Measurements from ENCODE around the gene PAK4. TPM values are rescaled to one million over a fixed set of nuclear protein-coding genes. Genes with fewer than 3 reads are reported as not detected.

Gene PAK4
- polyA plus RNA-seq, 1 of the 3 experiments (the other 2 are of a cell fraction) = 36.4 TPM

DNA sequence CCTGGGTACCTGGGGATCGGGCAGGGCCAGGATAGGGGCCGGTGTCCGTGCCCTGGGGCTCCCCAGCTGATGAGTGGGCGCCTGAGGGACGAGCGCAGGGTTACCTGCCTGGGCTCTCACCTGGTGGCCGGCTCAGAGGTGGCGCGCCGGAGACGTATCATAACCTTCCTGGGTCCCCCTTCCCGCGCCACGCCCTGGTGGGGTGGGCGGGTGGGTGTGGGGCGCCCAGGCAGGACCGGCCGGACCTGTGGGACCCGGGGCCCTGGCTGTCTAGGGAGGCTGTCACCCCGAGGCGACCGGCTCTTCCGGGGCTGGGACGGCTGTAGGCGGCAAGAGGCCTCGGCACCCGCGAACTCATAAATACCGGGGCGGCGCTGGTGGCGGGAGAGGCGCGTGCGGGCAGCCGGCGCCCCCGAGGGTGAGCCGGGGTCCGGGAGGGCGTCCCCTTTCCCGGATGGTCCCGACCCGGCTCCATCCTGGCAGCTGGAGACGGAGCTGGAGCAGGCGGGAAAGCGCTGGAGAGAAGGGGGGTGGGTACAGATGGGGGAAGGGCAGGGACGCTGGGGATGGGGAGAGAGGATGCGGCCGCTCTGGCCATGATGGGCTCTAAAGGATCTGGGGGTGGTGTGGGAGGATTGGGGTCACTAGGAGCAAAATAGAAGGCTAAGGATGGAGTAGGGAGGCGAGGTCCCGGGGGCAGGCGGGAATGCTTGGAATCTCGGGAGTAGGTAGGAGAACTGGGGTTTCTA, 41.4 kb upstream of the PAK4 start, which contains the start of gene ACP7:
Gene ACP7 (plus strand): TSS at position 386 of the 749 bp plus-strand sequence. CDS start 902 bp downstream, outside the sequence.
- CTCF ChIA-PET = interaction anchor here (0.8 to 1.8 kb wide), 5 partner anchors 26 to 108 kb away, joined by 3 to 7 read pairs (median 3); partner anchors contain the start of gene FBXO17
- H3K9ac ChIP-seq = peak within 1 kb of the TSS; percentile 49
- WGBS (ENCODE audit: low lambda C conversion rate) = 22% methylated on average over 35 of the region's 54 CpGs
- no peaks in the 10 kb centered on the region for H3K79me2 ChIP-seq (ENCODE audit: insufficient read depth)
- no peaks in the 10 kb centered on the region for H3K9me3 ChIP-seq
- H3K9me2 ChIP-seq = no peaks in the 10 kb centered on the region
- H3F3A ChIP-seq (replicated peaks; ENCODE audit: insufficient read depth) = peaks cover 13% of the 10 kb centered on the region
- peak within 1 kb of the TSS; percentile 67 for H3K4me2 ChIP-seq
- peak; percentile 64 for DNase-seq
- H4K20me1 ChIP-seq (ENCODE audit: insufficient read depth) = no peaks in the 10 kb centered on the region
- POLR2A ChIA-PET = no interaction called here
- H3K27ac ChIP-seq (ENCODE audit: low read depth in 2 of 2, low read length in 1 of 2) = no peak within 1 kb of the TSS
- H3K4me3 ChIP-seq (ENCODE audit: low read depth in 2 of 2, low read length in 1 of 2) = peak within 1 kb of the TSS; percentile 35 to 57; a peak in 3 of 4 replicates
- peaks cover 0 to 7% of the 10 kb centered on the region in 2 experiments; a peak in 1 of 4 replicates for H3K4me1 ChIP-seq (ENCODE audit: control insufficient read depth in 1 of 2, insufficient read depth in 2 of 2, low read depth in 1 of 2, low read length in 1 of 2)
- H3K36me3 ChIP-seq (replicated peaks in 1 of 2; ENCODE audit: control insufficient read depth in 1 of 2, insufficient read depth in 2 of 2, low read length in 1 of 2) = no peaks in the 10 kb centered on the region
- TF ChIP-seq USF2 (IDR thresholded peaks at IDR 0.05; ENCODE audit: borderline replicate concordance, low read depth, low read length) (no peak), REST (IDR thresholded peaks at IDR 0.05; ENCODE audit: low read depth, low read length) (no peak), ELF1 (IDR thresholded peaks at IDR 0.05) (no peak), FOSL2 (IDR thresholded peaks at IDR 0.05; ENCODE audit: borderline replicate concordance, low read depth) (no peak), TEAD4 (IDR thresholded peaks at IDR 0.05; ENCODE audit: borderline replicate concordance, insufficient read depth) (no peak)
- peak within 1 kb of the TSS; percentile 79 for H2AFZ ChIP-seq (ENCODE audit: low read depth)
- H3K27me3 ChIP-seq (ENCODE audit: insufficient read depth) = no peaks in the 10 kb centered on the region

DNA sequence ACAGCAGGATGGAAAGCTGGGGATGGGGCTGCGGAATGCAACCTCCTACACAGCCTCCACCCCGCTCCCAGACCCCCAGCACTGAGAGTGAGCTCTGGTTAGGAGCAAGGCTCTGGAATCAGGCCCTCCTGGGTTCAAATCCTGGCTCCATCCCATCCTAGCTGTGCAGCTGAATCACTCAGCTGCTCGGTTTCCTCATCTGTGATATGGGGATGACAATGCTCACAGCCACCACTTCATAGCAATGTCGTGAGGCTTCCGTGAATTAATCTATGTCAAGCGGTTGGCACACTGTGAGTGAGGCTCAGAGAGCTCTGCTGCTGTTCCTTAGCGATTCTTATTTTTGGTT, 40.9 kb upstream of the PAK4 start:
- POLR2A ChIA-PET = no interaction called here
- Histone ChIP-seq H3K27me3 (ENCODE audit: insufficient read depth) (no peaks in the 10 kb centered on the region), H3K9ac (no peak overlapping the region), H3F3A (replicated peaks; ENCODE audit: insufficient read depth) (peaks cover 7% of the 10 kb centered on the region), H3K79me2 (ENCODE audit: insufficient read depth) (no peaks in the 10 kb centered on the region), H3K9me3 (no peaks in the 10 kb centered on the region), H3K9me2 (no peaks in the 10 kb centered on the region), H3K4me3 (ENCODE audit: low read depth in 2 of 2, low read length in 1 of 2) (no peak overlapping the region), H4K20me1 (ENCODE audit: insufficient read depth) (no peaks in the 10 kb centered on the region), H3K4me2 (peak overlapping the region; percentile 67; the same call in 1 of the 2 replicates), H3K36me3 (replicated peaks in 1 of 2; ENCODE audit: control insufficient read depth in 1 of 2, insufficient read depth in 2 of 2, low read length in 1 of 2) (no peaks in the 10 kb centered on the region), H3K4me1 (ENCODE audit: control insufficient read depth in 1 of 2, insufficient read depth in 2 of 2, low read depth in 1 of 2, low read length in 1 of 2) (peaks cover 0 to 7% of the 10 kb centered on the region in 2 experiments; a peak in 1 of 4 replicates), H3K27ac (ENCODE audit: low read depth in 2 of 2, low read length in 1 of 2) (no peak overlapping the region), H2AFZ (ENCODE audit: low read depth) (0 out of 2 replicates have a peak overlapping the region, but pooled peaks have one; percentile 66)
- DNase-seq = no peak
- CTCF ChIA-PET = interaction anchor here (0.9 to 1.2 kb wide), 2 partner anchors 25 to 26 kb away, joined by 3 read pairs; no protein-coding TSS in a partner anchor
- 55% methylated on average over 7 of the region's 7 CpGs for WGBS (ENCODE audit: low lambda C conversion rate)
- TF ChIP-seq GABPA (IDR thresholded peaks at IDR 0.05; ENCODE audit: low read depth) = no peak
- TF ChIP-seq RAD21 (IDR thresholded peaks at IDR 0.05; ENCODE audit: low read length) = no peak
- no peak for TF ChIP-seq EP300 (IDR thresholded peaks at IDR 0.05; ENCODE audit: borderline replicate concordance in 1 of 2, low read depth in 1 of 2, low read length in 1 of 2)
- TF ChIP-seq GATA2 (CRISPR knock-in tag; IDR thresholded peaks at IDR 0.05) = no peak
- no peak for TF ChIP-seq POLR2AphosphoS5 (IDR thresholded peaks at IDR 0.05; ENCODE audit: low read depth, low read length)
- no peak for TF ChIP-seq FOXJ3 (CRISPR knock-in tag; IDR thresholded peaks at IDR 0.05)
- no peak for TF ChIP-seq RFX5 (IDR thresholded peaks at IDR 0.05; ENCODE audit: low read length)
- no peak for TF ChIP-seq TAF1 (IDR thresholded peaks at IDR 0.05; ENCODE audit: borderline replicate concordance, low read depth, low read length)
- no peak for TF ChIP-seq TCF12 (IDR thresholded peaks at IDR 0.05)
- no peak for TF ChIP-seq YY1 (IDR thresholded peaks at IDR 0.05; ENCODE audit: low read depth)
- no peak for TF ChIP-seq MXI1 (IDR thresholded peaks at IDR 0.05; ENCODE audit: low read depth, low read length)
- no peak for TF ChIP-seq SMC3 (IDR thresholded peaks at IDR 0.05; ENCODE audit: low read depth, low read length)
- no peak for TF ChIP-seq FOXM1 (IDR thresholded peaks at IDR 0.05; ENCODE audit: low read depth)
- TF ChIP-seq MAX (IDR thresholded peaks at IDR 0.05; ENCODE audit: low read depth) = no peak
- TF ChIP-seq NFIC (IDR thresholded peaks at IDR 0.05; ENCODE audit: borderline replicate concordance) = no peak
- TF ChIP-seq, protein P1, sequence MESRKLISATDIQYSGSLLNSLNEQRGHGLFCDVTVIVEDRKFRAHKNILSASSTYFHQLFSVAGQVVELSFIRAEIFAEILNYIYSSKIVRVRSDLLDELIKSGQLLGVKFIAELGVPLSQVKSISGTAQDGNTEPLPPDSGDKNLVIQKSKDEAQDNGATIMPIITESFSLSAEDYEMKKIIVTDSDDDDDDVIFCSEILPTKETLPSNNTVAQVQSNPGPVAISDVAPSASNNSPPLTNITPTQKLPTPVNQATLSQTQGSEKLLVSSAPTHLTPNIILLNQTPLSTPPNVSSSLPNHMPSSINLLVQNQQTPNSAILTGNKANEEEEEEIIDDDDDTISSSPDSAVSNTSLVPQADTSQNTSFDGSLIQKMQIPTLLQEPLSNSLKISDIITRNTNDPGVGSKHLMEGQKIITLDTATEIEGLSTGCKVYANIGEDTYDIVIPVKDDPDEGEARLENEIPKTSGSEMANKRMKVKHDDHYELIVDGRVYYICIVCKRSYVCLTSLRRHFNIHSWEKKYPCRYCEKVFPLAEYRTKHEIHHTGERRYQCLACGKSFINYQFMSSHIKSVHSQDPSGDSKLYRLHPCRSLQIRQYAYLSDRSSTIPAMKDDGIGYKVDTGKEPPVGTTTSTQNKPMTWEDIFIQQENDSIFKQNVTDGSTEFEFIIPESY (IDR thresholded peaks at IDR 0.05; ENCODE audit: borderline replicate concordance, low read depth) = no peak
- TF ChIP-seq EZH2phosphoT487 (IDR thresholded peaks at IDR 0.05; ENCODE audit: borderline replicate concordance, low read depth) = no peak
